Measurements from ENCODE around the gene OTOA. TPM values are rescaled to one million over a fixed set of nuclear protein-coding genes. Genes with fewer than 3 reads are reported as not detected.
"Not testable (repeated sequence)": the region's sequence is repeated elsewhere in the genome, so short reads cannot be mapped to it uniquely, and the experiment has no call there.

Gene OTOA
- total RNA-seq, 1 donor from 2014 or later = not detected

DNA sequence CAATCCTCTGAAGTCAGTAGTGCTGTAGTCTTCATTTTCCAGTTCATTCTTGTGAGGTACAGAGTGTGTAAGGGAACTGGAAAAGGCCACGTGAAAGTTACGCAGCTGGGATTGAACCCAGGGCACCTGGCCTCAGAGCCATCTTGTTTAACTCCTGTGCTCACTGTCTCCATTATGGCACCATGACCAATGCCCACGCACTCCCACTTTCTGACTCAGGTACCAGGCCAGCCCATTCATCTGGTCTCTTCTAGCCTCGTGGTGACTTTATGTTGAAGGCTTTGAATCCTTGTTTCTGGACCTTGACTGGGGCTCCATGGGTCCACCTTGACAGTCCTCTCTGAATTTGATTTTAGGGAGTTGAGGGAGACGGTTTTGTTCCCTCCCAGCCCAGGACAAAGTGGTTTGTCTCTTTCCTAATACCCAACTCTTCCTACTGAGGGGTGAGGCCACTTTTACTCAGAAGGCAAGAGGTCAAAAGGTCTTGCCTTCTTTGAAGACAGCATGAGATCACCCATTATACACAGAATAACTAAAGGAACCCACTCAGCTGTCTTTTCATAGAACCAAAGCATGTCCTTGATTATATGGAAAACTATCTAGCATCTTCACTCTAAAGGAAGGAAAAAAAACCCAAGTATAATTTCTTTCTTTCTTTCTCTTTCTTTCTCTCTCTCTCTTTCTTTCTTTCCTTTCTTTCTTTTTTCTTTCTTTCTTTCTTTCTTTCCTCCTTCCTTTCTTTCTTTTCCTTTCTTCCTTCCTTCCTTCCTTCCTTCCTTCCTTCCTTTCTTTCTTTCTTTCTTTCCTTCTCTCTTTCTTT lies 50.0 kb downstream of the OTOA start:
- H3K9me3 Mint-ChIP-seq = peaks cover 2% of the 10 kb centered on the region
- no peak overlapping the region for H3K4me3 ChIP-seq
- H3K27me3 Mint-ChIP-seq (ENCODE audit: insufficient read depth, low read depth) = peaks cover 3% of the 10 kb centered on the region
- peak; percentile 16 for DNase-seq (ENCODE audit: low spot score)
- H3K79me2 ChIP-seq (ENCODE audit: low read depth) = no peaks in the 10 kb centered on the region
- H3K4me1 ChIP-seq = peaks cover 5% of the 10 kb centered on the region
- H3K4me2 ChIP-seq = no peak overlapping the region
- no peaks in the 10 kb centered on the region for H3K9me3 ChIP-seq (ENCODE audit: low read depth)
- no peaks in the 10 kb centered on the region for H3K27me3 ChIP-seq
- no peak overlapping the region for H3K27ac ChIP-seq
- H3K4me3 Mint-ChIP-seq = no peak overlapping the region
- H2AFZ ChIP-seq (replicated peaks) = no peak overlapping the region
- H4K20me1 ChIP-seq (ENCODE audit: low read depth) = no peaks in the 10 kb centered on the region
- H3K36me3 Mint-ChIP-seq = no peaks in the 10 kb centered on the region
- TF ChIP-seq, protein P1, sequence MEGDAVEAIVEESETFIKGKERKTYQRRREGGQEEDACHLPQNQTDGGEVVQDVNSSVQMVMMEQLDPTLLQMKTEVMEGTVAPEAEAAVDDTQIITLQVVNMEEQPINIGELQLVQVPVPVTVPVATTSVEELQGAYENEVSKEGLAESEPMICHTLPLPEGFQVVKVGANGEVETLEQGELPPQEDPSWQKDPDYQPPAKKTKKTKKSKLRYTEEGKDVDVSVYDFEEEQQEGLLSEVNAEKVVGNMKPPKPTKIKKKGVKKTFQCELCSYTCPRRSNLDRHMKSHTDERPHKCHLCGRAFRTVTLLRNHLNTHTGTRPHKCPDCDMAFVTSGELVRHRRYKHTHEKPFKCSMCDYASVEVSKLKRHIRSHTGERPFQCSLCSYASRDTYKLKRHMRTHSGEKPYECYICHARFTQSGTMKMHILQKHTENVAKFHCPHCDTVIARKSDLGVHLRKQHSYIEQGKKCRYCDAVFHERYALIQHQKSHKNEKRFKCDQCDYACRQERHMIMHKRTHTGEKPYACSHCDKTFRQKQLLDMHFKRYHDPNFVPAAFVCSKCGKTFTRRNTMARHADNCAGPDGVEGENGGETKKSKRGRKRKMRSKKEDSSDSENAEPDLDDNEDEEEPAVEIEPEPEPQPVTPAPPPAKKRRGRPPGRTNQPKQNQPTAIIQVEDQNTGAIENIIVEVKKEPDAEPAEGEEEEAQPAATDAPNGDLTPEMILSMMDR (IDR thresholded peaks at IDR 0.05) = no peak
- TF ChIP-seq EZH2 (IDR thresholded peaks at IDR 0.05) (no peak), EZH2phosphoT487 (IDR thresholded peaks at IDR 0.05) (no peak)
- peak overlapping the region; percentile 5 for H3K27ac Mint-ChIP-seq
- H3F3A ChIP-seq (ENCODE audit: low read depth) = no peaks in the 10 kb centered on the region
- peaks cover 8% of the 10 kb centered on the region for H3K4me1 Mint-ChIP-seq
- H3K36me3 ChIP-seq = no peaks in the 10 kb centered on the region
- no peak overlapping the region for H3K9ac ChIP-seq

DNA sequence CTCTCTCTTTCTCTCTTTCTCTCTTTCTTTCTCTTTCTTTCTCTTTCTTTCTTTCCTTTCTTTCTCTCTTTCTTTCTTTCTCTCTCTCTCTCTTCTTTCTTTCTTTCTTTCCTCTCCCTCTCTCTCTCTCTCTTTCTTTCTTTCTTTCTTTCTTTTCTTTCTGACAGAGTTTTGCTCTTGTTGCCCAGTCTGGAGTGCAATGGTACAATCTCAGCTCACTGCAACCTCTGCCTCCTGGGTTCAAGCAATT lies 50.5 kb downstream of the OTOA start:
- H3K9me3 Mint-ChIP-seq; DNase-seq (ENCODE audit: low spot score); H3F3A ChIP-seq (ENCODE audit: low read depth); H2AFZ ChIP-seq (replicated peaks); H3K4me3 ChIP-seq; H3K27me3 Mint-ChIP-seq (ENCODE audit: insufficient read depth, low read depth); H4K20me1 ChIP-seq (ENCODE audit: low read depth); H3K79me2 ChIP-seq (ENCODE audit: low read depth); H3K9me3 ChIP-seq (ENCODE audit: low read depth); H3K27ac ChIP-seq; H3K27ac Mint-ChIP-seq; H3K4me1 Mint-ChIP-seq; H3K4me2 ChIP-seq; H3K4me3 Mint-ChIP-seq; H3K36me3 ChIP-seq; H3K36me3 Mint-ChIP-seq; H3K4me1 ChIP-seq; H3K27me3 ChIP-seq; H3K9ac ChIP-seq: not testable (repeated sequence)

DNA sequence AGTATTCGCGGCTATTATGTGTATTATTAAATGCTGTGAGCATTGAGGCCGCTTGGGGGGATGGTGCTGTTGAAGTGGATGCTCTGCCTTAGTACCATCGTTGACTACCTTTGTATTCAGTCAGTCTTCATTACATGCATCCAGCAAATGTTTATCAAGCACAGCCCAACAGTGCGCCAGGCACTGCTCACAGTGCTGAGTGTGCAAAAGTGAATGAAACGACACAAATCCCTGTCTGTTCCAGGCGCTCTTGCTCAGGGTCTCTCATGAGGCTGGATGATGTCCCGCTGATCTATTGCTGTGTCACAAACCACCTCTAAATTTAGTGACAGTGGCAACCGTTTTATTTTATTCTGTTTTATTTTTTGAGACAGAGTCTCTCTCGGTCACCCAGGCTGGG lies 53.8 kb downstream of the OTOA start:
- H3K36me3 Mint-ChIP-seq = no peaks in the 10 kb centered on the region
- Histone ChIP-seq H4K20me1 (ENCODE audit: low read depth) (no peaks in the 10 kb centered on the region), H3K9me3 (ENCODE audit: low read depth) (no peaks in the 10 kb centered on the region), H3K79me2 (ENCODE audit: low read depth) (no peaks in the 10 kb centered on the region), H3K4me3 (no peak overlapping the region), H3K9ac (no peak overlapping the region), H3K27ac (no peak overlapping the region), H3K27me3 (no peaks in the 10 kb centered on the region), H3F3A (ENCODE audit: low read depth) (no peaks in the 10 kb centered on the region), H3K4me2 (no peak overlapping the region), H2AFZ (replicated peaks) (no peak overlapping the region), H3K4me1 (peaks cover 5% of the 10 kb centered on the region), H3K36me3 (no peaks in the 10 kb centered on the region)
- H3K27ac Mint-ChIP-seq = no peak overlapping the region
- no peak for TF ChIP-seq EZH2 (IDR thresholded peaks at IDR 0.05)
- TF ChIP-seq, protein P1 (IDR thresholded peaks at IDR 0.05) = no peak
- TF ChIP-seq EZH2phosphoT487 (IDR thresholded peaks at IDR 0.05) = no peak
- peaks cover 2% of the 10 kb centered on the region for H3K9me3 Mint-ChIP-seq
- peaks cover 8% of the 10 kb centered on the region for H3K4me1 Mint-ChIP-seq
- peaks cover 3% of the 10 kb centered on the region for H3K27me3 Mint-ChIP-seq (ENCODE audit: insufficient read depth, low read depth)
- H3K4me3 Mint-ChIP-seq = no peak overlapping the region
- no peak for DNase-seq (ENCODE audit: low spot score)

DNA sequence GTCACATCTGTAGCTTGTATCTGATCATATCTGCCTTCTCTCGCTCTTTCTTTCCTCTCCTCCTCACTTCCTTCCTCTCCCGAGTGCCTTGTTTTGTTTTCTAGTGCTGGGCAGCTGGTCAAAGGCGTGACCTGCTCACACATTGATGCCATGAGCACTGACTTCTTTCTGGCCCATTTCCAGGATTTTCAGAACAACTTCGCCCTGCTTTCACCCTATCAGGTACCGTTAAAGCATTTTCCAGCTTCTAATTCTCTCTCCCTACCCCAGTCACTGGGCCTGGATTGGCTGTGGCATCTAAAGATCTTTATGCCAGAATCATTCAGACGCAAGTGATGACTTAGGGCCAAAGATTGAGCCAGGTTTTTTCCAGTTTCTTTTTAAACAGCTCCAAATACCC lies 55.5 kb downstream of the OTOA start:
- Histone ChIP-seq H3K79me2 (ENCODE audit: low read depth) (no peaks in the 10 kb centered on the region), H2AFZ (replicated peaks) (no peak overlapping the region), H3K27me3 (no peaks in the 10 kb centered on the region), H3K9ac (no peak overlapping the region), H4K20me1 (ENCODE audit: low read depth) (no peaks in the 10 kb centered on the region), H3K36me3 (no peaks in the 10 kb centered on the region), H3K4me3 (no peak overlapping the region), H3K4me2 (no peak overlapping the region), H3K9me3 (ENCODE audit: low read depth) (no peaks in the 10 kb centered on the region), H3K27ac (no peak overlapping the region), H3K4me1 (no peaks in the 10 kb centered on the region), H3F3A (ENCODE audit: low read depth) (no peaks in the 10 kb centered on the region)
- no peak for TF ChIP-seq EZH2 (IDR thresholded peaks at IDR 0.05)
- TF ChIP-seq, protein P1 (IDR thresholded peaks at IDR 0.05) = no peak
- TF ChIP-seq EZH2phosphoT487 (IDR thresholded peaks at IDR 0.05) = no peak
- no peak overlapping the region for H3K27ac Mint-ChIP-seq
- peaks cover 3% of the 10 kb centered on the region for H3K27me3 Mint-ChIP-seq (ENCODE audit: insufficient read depth, low read depth)
- no peak overlapping the region for H3K4me3 Mint-ChIP-seq
- no peaks in the 10 kb centered on the region for H3K9me3 Mint-ChIP-seq
- H3K4me1 Mint-ChIP-seq = peaks cover 2% of the 10 kb centered on the region
- H3K36me3 Mint-ChIP-seq = no peaks in the 10 kb centered on the region
- no peak for DNase-seq (ENCODE audit: low spot score)
